GM18498 (cell line): ENCODE measurements around the gene GAB2.
"Not testable (repeated sequence)": the region's sequence is repeated elsewhere in the genome, so short reads cannot be mapped to it uniquely, and the experiment has no call there.

Experiments used
- ATAC-seq: cut with Tn5 transposase; IDR thresholded peaks from one replicate; pipeline ENCODE4 v1.9.1; 2021; ENCODE audit warnings: mild to moderate bottlenecking, moderate library complexity; ENCODE audit not compliant: unreplicated experiment

Gene GAB2

GRCh38 chr11:78226684-78227680 lies 190.6 kb downstream of the GAB2 start:
- ATAC-seq, result no peak

- ATAC-seq, result no peak
Observed at GRCh38 chr11:78224906-78225420, 192.7 kb downstream of the GAB2 start.

- ATAC-seq, result no peak
Observed at GRCh38 chr11:78224506-78224905, 193.1 kb downstream of the GAB2 start.

- peak; percentile 84 for ATAC-seq
Observed at GRCh38 chr11:78223320-78223954, 194.2 kb downstream of the GAB2 start.

- ATAC-seq, result not testable (repeated sequence)
Observed at GRCh38 chr11:78222726-78223125, 194.9 kb downstream of the GAB2 start.

GRCh38 chr11:78221396-78222315 lies 196.0 kb downstream of the GAB2 start:
- no peak for ATAC-seq

GRCh38 chr11:78220218-78221157 lies 197.1 kb downstream of the GAB2 start:
- ATAC-seq, result no peak

- ATAC-seq, result no peak
Observed at GRCh38 chr11:78219493-78220217, 198.0 kb downstream of the GAB2 start.

- ATAC-seq, result no peak
Observed at GRCh38 chr11:78218707-78219492, 198.7 kb downstream of the GAB2 start.

GRCh38 chr11:78217650-78218541 lies 199.7 kb downstream of the GAB2 start:
- no peak for ATAC-seq

GRCh38 chr11:78216571-78217287 lies 200.9 kb downstream of the GAB2 start:
- no peak for ATAC-seq

GRCh38 chr11:78216021-78216420 lies 201.6 kb downstream of the GAB2 start:
- ATAC-seq, result no peak

GRCh38 chr11:78214331-78215194 lies 203.1 kb downstream of the GAB2 start:
- ATAC-seq, result no peak

- ATAC-seq, result no peak
Observed at GRCh38 chr11:78213526-78214330, 203.9 kb downstream of the GAB2 start.
